ENCODE results near the gene TBC1D14.

Gene TBC1D14

GRCh38 chr4:6932475-6932874 lies 22.8 kb downstream of the TBC1D14 start:
- no peak for DNase-seq

- DNase-seq, result no peak
Measured at GRCh38 chr4:6932918-6933317, 23.3 kb downstream of the TBC1D14 start.

GRCh38 chr4:6933691-6934430 lies 24.2 kb downstream of the TBC1D14 start:
- DNase-seq, result no peak

- no peak for DNase-seq
Measured at GRCh38 chr4:6935965-6936364, 26.3 kb downstream of the TBC1D14 start.

- DNase-seq, result no peak
Measured at GRCh38 chr4:6937201-6937600, 27.6 kb downstream of the TBC1D14 start.

GRCh38 chr4:6937754-6938153 lies 28.1 kb downstream of the TBC1D14 start:
- no peak for DNase-seq

GRCh38 chr4:6938237-6938636 lies 28.6 kb downstream of the TBC1D14 start:
- no peak for DNase-seq

- no peak for DNase-seq
Measured at GRCh38 chr4:6938647-6939271, 29.1 kb downstream of the TBC1D14 start.

- no peak for DNase-seq
Measured at GRCh38 chr4:6939761-6940743, 30.4 kb downstream of the TBC1D14 start.

GRCh38 chr4:6940744-6941137 lies 31.1 kb downstream of the TBC1D14 start:
- DNase-seq, result no peak

GRCh38 chr4:6941796-6942195 lies 32.2 kb downstream of the TBC1D14 start:
- DNase-seq, result no peak

GRCh38 chr4:6942238-6942800 lies 32.7 kb downstream of the TBC1D14 start:
- DNase-seq, result no peak

GRCh38 chr4:6943012-6943884 lies 33.6 kb downstream of the TBC1D14 start:
- no peak for DNase-seq

GRCh38 chr4:6943885-6944225 lies 34.2 kb downstream of the TBC1D14 start:
- no peak for DNase-seq

- DNase-seq, result no peak
Measured at GRCh38 chr4:6944301-6945051, 34.9 kb downstream of the TBC1D14 start.

- DNase-seq, result no peak
Measured at GRCh38 chr4:6945052-6945409, 35.4 kb downstream of the TBC1D14 start.

- no peak for DNase-seq
Measured at GRCh38 chr4:6946497-6946896, 36.9 kb downstream of the TBC1D14 start.

GRCh38 chr4:6948134-6948460 lies 38.5 kb downstream of the TBC1D14 start:
- no peak for DNase-seq

- no peak for DNase-seq
Measured at GRCh38 chr4:6951880-6952381, 42.3 kb downstream of the TBC1D14 start.

GRCh38 chr4:6953751-6954380 lies 44.2 kb downstream of the TBC1D14 start:
- DNase-seq, result no peak
